Right lobe of liver (tissue), 4 donors: ENCODE results near the gene ZBTB48.

ENCODE experiments used
- POLR2A ChIP-seq: fragments of 450-650 bp; IDR thresholded peaks from one replicate; pipeline ENCODE4 v1.6.1; 2017; ENCODE audit warnings: antibody characterized with exemption, mild to moderate bottlenecking
- TF ChIP-seq, protein P1 (sequence below), 4 donors: fragments of 200-600 bp in 3 of 4; fragments of 450-650 bp in 1 of 4; IDR thresholded peaks; one replicate each; pipeline versions ENCODE4 v1.5.1 to v1.8.0; 2016 to 2022; ENCODE audit warnings: antibody characterized with exemption in 4 of 4, mild to moderate bottlenecking in 2 of 4
- donor health status: DM: no; HTN: no; CAD: no.
- donor health status: DM: no; HTN: no; CAD: no.
- donor health status: DM: no; HTN: yes; CAD: no.

DNA sequence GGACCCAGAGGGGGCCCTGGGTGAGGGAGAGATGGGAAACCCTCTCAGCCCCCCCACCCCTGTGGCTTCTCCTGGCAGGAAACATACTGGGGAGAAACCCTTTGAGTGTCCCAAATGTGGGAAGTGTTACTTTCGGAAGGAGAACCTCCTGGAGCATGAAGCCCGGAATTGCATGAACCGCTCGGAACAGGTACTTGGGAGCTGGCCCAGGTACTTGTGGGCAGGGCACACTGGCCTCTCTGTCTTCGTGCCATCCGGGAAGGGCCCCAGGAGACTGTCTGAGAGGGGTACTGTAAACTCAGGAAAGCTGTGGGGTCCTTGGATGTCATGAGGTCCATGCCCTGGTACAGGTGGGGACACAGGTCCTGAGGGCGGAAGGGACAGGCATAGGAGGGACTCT lies 6.0 kb downstream of the ZBTB48 start:
- TF ChIP-seq, protein P1, sequence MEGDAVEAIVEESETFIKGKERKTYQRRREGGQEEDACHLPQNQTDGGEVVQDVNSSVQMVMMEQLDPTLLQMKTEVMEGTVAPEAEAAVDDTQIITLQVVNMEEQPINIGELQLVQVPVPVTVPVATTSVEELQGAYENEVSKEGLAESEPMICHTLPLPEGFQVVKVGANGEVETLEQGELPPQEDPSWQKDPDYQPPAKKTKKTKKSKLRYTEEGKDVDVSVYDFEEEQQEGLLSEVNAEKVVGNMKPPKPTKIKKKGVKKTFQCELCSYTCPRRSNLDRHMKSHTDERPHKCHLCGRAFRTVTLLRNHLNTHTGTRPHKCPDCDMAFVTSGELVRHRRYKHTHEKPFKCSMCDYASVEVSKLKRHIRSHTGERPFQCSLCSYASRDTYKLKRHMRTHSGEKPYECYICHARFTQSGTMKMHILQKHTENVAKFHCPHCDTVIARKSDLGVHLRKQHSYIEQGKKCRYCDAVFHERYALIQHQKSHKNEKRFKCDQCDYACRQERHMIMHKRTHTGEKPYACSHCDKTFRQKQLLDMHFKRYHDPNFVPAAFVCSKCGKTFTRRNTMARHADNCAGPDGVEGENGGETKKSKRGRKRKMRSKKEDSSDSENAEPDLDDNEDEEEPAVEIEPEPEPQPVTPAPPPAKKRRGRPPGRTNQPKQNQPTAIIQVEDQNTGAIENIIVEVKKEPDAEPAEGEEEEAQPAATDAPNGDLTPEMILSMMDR (IDR thresholded peaks at IDR 0.05): no peak
- TF ChIP-seq POLR2A: no peak
